Astrocyte of the spinal cord (primary cell): ENCODE results near the gene DUXB.

Experiments
- DNase-seq: peaks from one replicate; pipeline ENCODE4 v3.0.0; 2011; ENCODE audit warnings: low read depth, low spot score
- H3K4me3 ChIP-seq: 2 replicates; pipeline ENCODE4 v1.5.1; 2011; ENCODE audit warnings: low read depth, mild to moderate bottlenecking, low read length, moderate library complexity
- in situ Hi-C: cut with HindIII; loops from 2 replicates; pipeline ENCODE4 v1.10.0; 2017; ENCODE audit warnings: low sequenced_read_pairs
- TF ChIP-seq, protein P1 (sequence below): IDR thresholded peaks from 2 replicates; pipeline ENCODE4 v1.5.1; 2012; ENCODE audit warnings: low read depth, mild to moderate bottlenecking, low read length, inconsistent platforms

The DUXB gene

DNA sequence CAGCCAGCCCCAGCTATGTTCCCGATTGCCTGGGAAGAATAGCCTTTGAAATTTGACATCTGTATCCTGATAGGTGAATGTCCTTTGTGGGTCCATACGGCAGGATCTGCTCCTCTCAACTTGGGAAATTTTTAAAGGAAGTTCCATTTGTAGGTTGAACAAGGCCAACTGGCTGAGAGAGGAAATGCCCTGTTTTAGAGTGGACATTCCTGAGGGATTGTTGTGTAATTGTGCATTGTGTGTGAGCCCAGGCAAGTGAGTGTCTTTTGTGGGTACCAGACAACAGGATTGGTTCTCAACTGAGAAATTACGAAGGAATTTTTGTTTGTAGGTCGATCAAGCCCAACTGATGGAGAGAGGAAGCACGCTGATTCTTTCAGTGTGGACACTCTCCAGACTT, 21.9 kb downstream of the DUXB start:
- DNase-seq, result no peak
- in situ Hi-C loops, result no loop called here
- TF ChIP-seq, protein P1, sequence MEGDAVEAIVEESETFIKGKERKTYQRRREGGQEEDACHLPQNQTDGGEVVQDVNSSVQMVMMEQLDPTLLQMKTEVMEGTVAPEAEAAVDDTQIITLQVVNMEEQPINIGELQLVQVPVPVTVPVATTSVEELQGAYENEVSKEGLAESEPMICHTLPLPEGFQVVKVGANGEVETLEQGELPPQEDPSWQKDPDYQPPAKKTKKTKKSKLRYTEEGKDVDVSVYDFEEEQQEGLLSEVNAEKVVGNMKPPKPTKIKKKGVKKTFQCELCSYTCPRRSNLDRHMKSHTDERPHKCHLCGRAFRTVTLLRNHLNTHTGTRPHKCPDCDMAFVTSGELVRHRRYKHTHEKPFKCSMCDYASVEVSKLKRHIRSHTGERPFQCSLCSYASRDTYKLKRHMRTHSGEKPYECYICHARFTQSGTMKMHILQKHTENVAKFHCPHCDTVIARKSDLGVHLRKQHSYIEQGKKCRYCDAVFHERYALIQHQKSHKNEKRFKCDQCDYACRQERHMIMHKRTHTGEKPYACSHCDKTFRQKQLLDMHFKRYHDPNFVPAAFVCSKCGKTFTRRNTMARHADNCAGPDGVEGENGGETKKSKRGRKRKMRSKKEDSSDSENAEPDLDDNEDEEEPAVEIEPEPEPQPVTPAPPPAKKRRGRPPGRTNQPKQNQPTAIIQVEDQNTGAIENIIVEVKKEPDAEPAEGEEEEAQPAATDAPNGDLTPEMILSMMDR, result no peak
- no peak overlapping the region for H3K4me3 ChIP-seq

GRCh38 chr16:75676909-75677308, 24.4 kb downstream of the DUXB start, which contains the start of gene CPHXL2:
Gene CPHXL2, minus strand, starts transcription at chr16:75677009. Its CDS starts 10 bp downstream, at chr16:75676999.
- no peak for DNase-seq
- TF ChIP-seq, protein P1, result no peak
- H3K4me3 ChIP-seq, result no peak within 1 kb of the TSS
- in situ Hi-C loops, result no loop called here

DNA sequence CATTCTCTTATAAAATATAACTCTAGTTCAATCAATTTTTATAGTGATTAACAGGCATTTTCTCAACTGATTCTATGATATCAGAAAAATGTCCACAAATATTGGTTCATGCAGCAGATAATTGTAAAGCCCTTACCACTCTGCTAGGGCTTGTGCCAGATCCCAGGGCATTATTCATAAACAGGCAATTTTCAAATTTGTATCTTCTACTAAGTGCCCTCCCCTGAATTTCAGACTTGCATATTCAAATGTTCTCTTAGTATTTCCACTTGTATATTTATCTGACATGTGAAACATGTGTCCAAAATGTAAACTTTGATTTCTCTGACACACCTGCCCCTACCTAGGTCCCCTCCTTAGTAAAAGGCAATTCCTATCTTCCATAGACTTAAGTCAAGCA, 33.8 kb downstream of the DUXB start:
- no peak for DNase-seq
- in situ Hi-C loops, result no loop called here
- TF ChIP-seq, protein P1, result no peak

DNA sequence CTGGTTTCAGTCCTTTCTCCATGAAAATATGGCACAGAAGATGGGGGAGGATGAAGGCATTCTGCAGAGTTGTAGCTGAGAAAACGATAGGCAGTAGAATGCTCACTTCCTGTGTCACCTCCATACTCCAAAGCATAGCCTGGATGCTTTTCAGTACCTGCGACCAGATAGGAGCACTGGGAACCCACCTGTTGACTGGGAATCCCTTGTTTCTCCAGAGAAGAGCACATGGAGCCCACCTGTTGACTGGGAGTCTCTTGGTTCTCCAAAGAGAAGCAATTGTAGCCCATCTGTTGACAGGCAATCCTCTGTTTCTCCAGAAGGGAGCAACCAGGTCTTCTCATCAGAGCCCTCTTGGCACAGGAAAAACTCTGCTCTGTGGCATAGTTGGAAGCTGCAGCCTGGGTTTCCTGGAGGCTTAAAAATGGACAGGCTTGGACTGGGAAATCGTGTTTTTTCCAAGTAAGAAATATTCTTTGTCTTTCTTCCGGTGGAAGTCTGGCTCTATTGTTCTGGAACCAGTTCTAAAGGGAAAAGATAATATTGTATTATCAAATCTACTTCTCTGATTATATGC, 40.4 kb downstream of the DUXB start:
- no peak for DNase-seq
- no peak overlapping the region for H3K4me3 ChIP-seq
- in situ Hi-C loops, result no loop called here
- TF ChIP-seq, protein P1, result no peak

More for the DNA sequence above, 33.8 kb downstream of the DUXB start:
- no peak overlapping the region for H3K4me3 ChIP-seq

GRCh38 chr16:75660321-75660720, 40.9 kb downstream of the DUXB start:
- in situ Hi-C loops, result no loop called here
- H3K4me3 ChIP-seq, result no peak overlapping the region
- no peak for DNase-seq
- TF ChIP-seq, protein P1, result no peak

- H3K4me3 ChIP-seq, result no peak overlapping the region
- no peak for DNase-seq
- TF ChIP-seq, protein P1, result no peak
- in situ Hi-C loops, result no loop called here
Measured at GRCh38 chr16:75658175-75658574, 43.1 kb downstream of the DUXB start.

DNA sequence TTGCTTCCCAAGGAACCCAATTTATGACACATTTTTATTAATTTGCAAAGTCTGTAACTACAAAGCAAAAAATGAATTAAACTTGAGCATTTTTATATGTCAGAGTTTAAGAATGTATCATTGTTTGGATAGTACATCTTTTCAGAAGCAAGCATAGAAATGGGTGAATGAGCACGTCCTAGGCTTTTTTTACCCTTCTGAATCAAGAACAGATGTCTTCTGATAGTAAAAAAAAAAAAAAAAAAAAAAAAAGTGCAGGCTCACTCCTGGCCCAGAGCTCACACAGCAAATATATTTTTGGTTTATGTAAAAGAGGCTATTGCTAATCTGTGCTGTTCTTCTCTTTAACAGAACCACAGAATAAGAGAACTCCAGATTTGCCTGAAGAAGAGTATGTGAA, 47.3 kb downstream of the DUXB start:
- in situ Hi-C loops, result no loop called here
- H3K4me3 ChIP-seq, result no peak overlapping the region
- peak; percentile 15 for DNase-seq
- TF ChIP-seq, protein P1, result no peak
